ENCODE results near the gene DDX18. TPM values are rescaled to one million over a fixed set of nuclear protein-coding genes. Genes with fewer than 3 reads are reported as not detected.
"Not testable (repeated sequence)": the region's sequence is repeated elsewhere in the genome, so short reads cannot be mapped to it uniquely, and the experiment has no call there.

The DDX18 gene
- total RNA-seq, 2 donors from 2014 or later: 93.9 to 115 TPM

GRCh38 chr2:117818921-117819320 is 4.4 kb downstream of the DDX18 start:
- Mint-ChIP-seq H3K27me3 (no peaks in the 10 kb centered on the region), H3K9me3 (no peaks in the 10 kb centered on the region), H3K4me1 (peaks cover 30% of the 10 kb centered on the region), H3K4me3 (peak overlapping the region; percentile 94), H3K36me3 (ENCODE audit: low read depth) (peaks cover 97% of the 10 kb centered on the region), H3K27ac (peak overlapping the region; percentile 58)
- no peak for ATAC-seq (replicated peaks)

- peak; percentile 96 for ATAC-seq (replicated peaks)
- Mint-ChIP-seq H3K27ac (peak overlapping the region; percentile 58), H3K27me3 (no peaks in the 10 kb centered on the region), H3K36me3 (ENCODE audit: low read depth) (peaks cover 100% of the 10 kb centered on the region), H3K4me1 (peaks cover 30% of the 10 kb centered on the region), H3K4me3 (peak overlapping the region; percentile 94), H3K9me3 (no peaks in the 10 kb centered on the region)
These were observed 6.0 kb downstream of the DDX18 start for GRCh38 chr2:117820444-117820843.

GRCh38 chr2:117825437-117825836 is 10.9 kb downstream of the DDX18 start:
- Mint-ChIP-seq H3K27ac (no peak overlapping the region), H3K9me3 (no peaks in the 10 kb centered on the region), H3K4me3 (no peak overlapping the region), H3K27me3 (no peaks in the 10 kb centered on the region), H3K4me1 (no peaks in the 10 kb centered on the region), H3K36me3 (ENCODE audit: low read depth) (peaks cover 100% of the 10 kb centered on the region)
- no peak for ATAC-seq (replicated peaks)

GRCh38 chr2:117827464-117827863 is 13.0 kb downstream of the DDX18 start:
- H3K36me3 Mint-ChIP-seq (ENCODE audit: low read depth): peaks cover 100% of the 10 kb centered on the region
- H3K27ac Mint-ChIP-seq: peak overlapping the region; percentile 30
- H3K4me1 Mint-ChIP-seq; ATAC-seq (replicated peaks); H3K27me3 Mint-ChIP-seq; H3K4me3 Mint-ChIP-seq; H3K9me3 Mint-ChIP-seq: not testable (repeated sequence)

- ATAC-seq (replicated peaks): no peak
- no peak overlapping the region for H3K4me3 Mint-ChIP-seq
- no peaks in the 10 kb centered on the region for H3K27me3 Mint-ChIP-seq
- peaks cover 100% of the 10 kb centered on the region for H3K36me3 Mint-ChIP-seq (ENCODE audit: low read depth)
- H3K9me3 Mint-ChIP-seq: no peaks in the 10 kb centered on the region
- peak overlapping the region; percentile 20 for H3K27ac Mint-ChIP-seq
- no peaks in the 10 kb centered on the region for H3K4me1 Mint-ChIP-seq
These were observed 14.4 kb downstream of the DDX18 start for GRCh38 chr2:117828870-117829269.

GRCh38 chr2:117832332-117832731 is 17.8 kb downstream of the DDX18 start:
- H3K36me3 Mint-ChIP-seq (ENCODE audit: low read depth): peaks cover 88% of the 10 kb centered on the region
- H3K27me3 Mint-ChIP-seq: no peaks in the 10 kb centered on the region
- no peaks in the 10 kb centered on the region for H3K4me1 Mint-ChIP-seq
- H3K27ac Mint-ChIP-seq: no peak overlapping the region
- H3K9me3 Mint-ChIP-seq: no peaks in the 10 kb centered on the region
- no peak for ATAC-seq (replicated peaks)
- no peak overlapping the region for H3K4me3 Mint-ChIP-seq

- no peak for ATAC-seq (replicated peaks)
- H3K4me1 Mint-ChIP-seq: no peaks in the 10 kb centered on the region
- H3K9me3 Mint-ChIP-seq: no peaks in the 10 kb centered on the region
- H3K36me3 Mint-ChIP-seq (ENCODE audit: low read depth): peaks cover 88% of the 10 kb centered on the region
- H3K27ac Mint-ChIP-seq: no peak overlapping the region
- no peak overlapping the region for H3K4me3 Mint-ChIP-seq
- H3K27me3 Mint-ChIP-seq: no peaks in the 10 kb centered on the region
These were observed 18.6 kb downstream of the DDX18 start for GRCh38 chr2:117832905-117833613.

GRCh38 chr2:117833911-117834310 is 19.4 kb downstream of the DDX18 start:
- Mint-ChIP-seq H3K36me3 (ENCODE audit: low read depth) (peaks cover 84% of the 10 kb centered on the region), H3K4me3 (no peak overlapping the region), H3K9me3 (no peaks in the 10 kb centered on the region), H3K27me3 (no peaks in the 10 kb centered on the region), H3K27ac (no peak overlapping the region), H3K4me1 (no peaks in the 10 kb centered on the region)
- ATAC-seq (replicated peaks): no peak

- Mint-ChIP-seq H3K9me3 (no peaks in the 10 kb centered on the region), H3K27ac (peak overlapping the region; percentile 5), H3K27me3 (no peaks in the 10 kb centered on the region), H3K36me3 (ENCODE audit: low read depth) (peaks cover 73% of the 10 kb centered on the region), H3K4me3 (no peak overlapping the region), H3K4me1 (no peaks in the 10 kb centered on the region)
- ATAC-seq (replicated peaks): no peak
These were observed 20.5 kb downstream of the DDX18 start for GRCh38 chr2:117834992-117835391.

- H3K4me3 Mint-ChIP-seq: peak overlapping the region; percentile 26
- peak; percentile 63 for ATAC-seq (replicated peaks)
- H3K27ac Mint-ChIP-seq: peak overlapping the region; percentile 5
- peaks cover 62% of the 10 kb centered on the region for H3K36me3 Mint-ChIP-seq (ENCODE audit: low read depth)
- H3K9me3 Mint-ChIP-seq: no peaks in the 10 kb centered on the region
- no peaks in the 10 kb centered on the region for H3K27me3 Mint-ChIP-seq
- no peaks in the 10 kb centered on the region for H3K4me1 Mint-ChIP-seq
These were observed 21.7 kb downstream of the DDX18 start for GRCh38 chr2:117835990-117836760.

- Mint-ChIP-seq H3K4me1 (no peaks in the 10 kb centered on the region), H3K27me3 (peaks cover 21% of the 10 kb centered on the region), H3K4me3 (no peak overlapping the region), H3K36me3 (ENCODE audit: low read depth) (no peaks in the 10 kb centered on the region), H3K9me3 (peaks cover 3% of the 10 kb centered on the region), H3K27ac (no peak overlapping the region)
- no peak for ATAC-seq (replicated peaks)
These were observed 30.8 kb downstream of the DDX18 start for GRCh38 chr2:117845304-117845703.

- H3K4me3 Mint-ChIP-seq: no peak overlapping the region
- H3K4me1 Mint-ChIP-seq: no peaks in the 10 kb centered on the region
- H3K9me3 Mint-ChIP-seq: peaks cover 3% of the 10 kb centered on the region
- peaks cover 56% of the 10 kb centered on the region for H3K27me3 Mint-ChIP-seq
- H3K27ac Mint-ChIP-seq: no peak overlapping the region
- H3K36me3 Mint-ChIP-seq (ENCODE audit: low read depth): no peaks in the 10 kb centered on the region
- ATAC-seq (replicated peaks): no peak
These were observed 35.5 kb downstream of the DDX18 start for GRCh38 chr2:117850015-117850414.

GRCh38 chr2:117850461-117850860 is 36.0 kb downstream of the DDX18 start:
- H3K27me3 Mint-ChIP-seq: peaks cover 56% of the 10 kb centered on the region
- ATAC-seq (replicated peaks): no peak
- H3K4me3 Mint-ChIP-seq: no peak overlapping the region
- no peaks in the 10 kb centered on the region for H3K4me1 Mint-ChIP-seq
- H3K36me3 Mint-ChIP-seq (ENCODE audit: low read depth): no peaks in the 10 kb centered on the region
- H3K27ac Mint-ChIP-seq: no peak overlapping the region
- H3K9me3 Mint-ChIP-seq: peaks cover 3% of the 10 kb centered on the region

GRCh38 chr2:117851969-117852368 is 37.5 kb downstream of the DDX18 start:
- ATAC-seq (replicated peaks): no peak
- Mint-ChIP-seq H3K4me3 (no peak overlapping the region), H3K4me1 (no peaks in the 10 kb centered on the region), H3K27me3 (peaks cover 61% of the 10 kb centered on the region), H3K36me3 (ENCODE audit: low read depth) (no peaks in the 10 kb centered on the region), H3K27ac (no peak overlapping the region), H3K9me3 (peaks cover 3% of the 10 kb centered on the region)

GRCh38 chr2:117853316-117853715 is 38.8 kb downstream of the DDX18 start:
- Mint-ChIP-seq H3K4me1 (no peaks in the 10 kb centered on the region), H3K27me3 (peaks cover 51% of the 10 kb centered on the region), H3K9me3 (no peaks in the 10 kb centered on the region), H3K36me3 (ENCODE audit: low read depth) (no peaks in the 10 kb centered on the region), H3K27ac (no peak overlapping the region), H3K4me3 (no peak overlapping the region)
- ATAC-seq (replicated peaks): no peak

Measured in activated T-helper 17 cell treated with anti-CD3 and anti-CD28 coated beads, Interleukin-2, amount 50 U/mL, for 72 hours (primary cell).